Activated naive CD4-positive, alpha-beta T cell treated with anti-CD3 and anti-CD28 coated beads, Interleukin-2, amount 50 U/mL, for 72 hours (primary cell): ENCODE results near the gene IKZF3. TPM values are rescaled to one million over a fixed set of nuclear protein-coding genes. Genes with fewer than 3 reads are reported as not detected.
"Not testable (repeated sequence)": the region's sequence is repeated elsewhere in the genome, so short reads cannot be mapped to it uniquely, and the experiment has no call there.

Experiments
- ATAC-seq, 2 donors: fragments of 150-1000 bp; cut with Tn5 transposase; 2 replicates each; pipeline ENCODE4 v1.10.0; 2021; ENCODE audit warnings: mild to moderate bottlenecking in 2 of 2, moderate library complexity in 2 of 2
- DNase-seq, 2 donors: peaks; one replicate each; pipeline ENCODE4 v3.0.0; 2021 to 2022; ENCODE audit warnings: low spot score in 2 of 2
- H3K27ac Mint-ChIP-seq, 2 donors: one replicate each; pipeline ENCODE4 v1.8.0; 2022; ENCODE audit warnings: mild to moderate bottlenecking in 2 of 2, mixed read lengths in 2 of 2
- H3K36me3 Mint-ChIP-seq, 2 donors: one replicate each; pipeline ENCODE4 v1.8.0; 2022; ENCODE audit warnings: mixed read lengths in 2 of 2
- H3K9me3 Mint-ChIP-seq, 2 donors: one replicate each; pipeline ENCODE4 v1.8.0; 2022; ENCODE audit warnings: mixed read lengths in 2 of 2
- total RNA-seq, 2 donors: library from RNA; stranded (reverse); gene quantifications; one replicate each; pipeline ENCODE4 v1.2.3, GENCODE V29; 2022

Gene IKZF3
- total RNA-seq, 2 donors from 2014 or later = 37.6 to 60.8 TPM

GRCh38 chr17:39757931-39758873 lies 105.9 kb downstream of the IKZF3 start:
- H3K27ac Mint-ChIP-seq = peak overlapping the region; percentile 76 to 85
- H3K36me3 Mint-ChIP-seq = peaks cover 4 to 21% of the 10 kb centered on the region in 2 donors
- no peaks in the 10 kb centered on the region for H3K9me3 Mint-ChIP-seq
- peak; percentile 41 to 50 for ATAC-seq
- peak; percentile 48 to 82 for DNase-seq

DNA sequence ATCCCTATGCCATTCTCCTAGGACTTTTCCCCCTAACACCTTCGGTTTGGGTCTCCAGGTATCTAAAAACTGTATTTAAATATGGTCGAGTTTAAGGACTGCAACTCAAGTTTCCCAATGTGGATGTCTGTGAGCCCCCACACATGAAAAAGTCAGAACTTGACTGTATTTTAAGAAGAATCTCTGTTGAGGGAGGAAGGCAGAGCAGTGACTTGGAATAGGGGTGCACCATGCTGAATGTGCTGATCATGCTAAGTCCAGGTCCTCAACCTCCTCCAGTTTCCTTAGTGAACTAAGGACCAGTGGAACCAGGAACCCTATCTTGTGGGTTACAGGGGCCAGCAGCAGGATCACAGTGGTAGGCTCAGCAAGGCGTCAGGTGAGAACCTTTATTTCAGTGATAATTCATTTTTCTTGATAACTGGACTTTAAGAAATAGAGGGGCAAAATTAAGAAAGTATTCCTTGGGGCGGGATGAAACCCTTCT lies 106.9 kb downstream of the IKZF3 start:
- ATAC-seq (no peak), DNase-seq (no peak)
- peak overlapping the region; percentile 76 to 85 for H3K27ac Mint-ChIP-seq
- H3K9me3 Mint-ChIP-seq = no peaks in the 10 kb centered on the region
- H3K36me3 Mint-ChIP-seq = peaks cover 4 to 13% of the 10 kb centered on the region in 2 donors

GRCh38 chr17:39756380-39757079 lies 107.6 kb downstream of the IKZF3 start:
- Mint-ChIP-seq H3K9me3 (no peaks in the 10 kb centered on the region), H3K27ac (peak overlapping the region; percentile 85 to 91)
- no peak for DNase-seq

DNA sequence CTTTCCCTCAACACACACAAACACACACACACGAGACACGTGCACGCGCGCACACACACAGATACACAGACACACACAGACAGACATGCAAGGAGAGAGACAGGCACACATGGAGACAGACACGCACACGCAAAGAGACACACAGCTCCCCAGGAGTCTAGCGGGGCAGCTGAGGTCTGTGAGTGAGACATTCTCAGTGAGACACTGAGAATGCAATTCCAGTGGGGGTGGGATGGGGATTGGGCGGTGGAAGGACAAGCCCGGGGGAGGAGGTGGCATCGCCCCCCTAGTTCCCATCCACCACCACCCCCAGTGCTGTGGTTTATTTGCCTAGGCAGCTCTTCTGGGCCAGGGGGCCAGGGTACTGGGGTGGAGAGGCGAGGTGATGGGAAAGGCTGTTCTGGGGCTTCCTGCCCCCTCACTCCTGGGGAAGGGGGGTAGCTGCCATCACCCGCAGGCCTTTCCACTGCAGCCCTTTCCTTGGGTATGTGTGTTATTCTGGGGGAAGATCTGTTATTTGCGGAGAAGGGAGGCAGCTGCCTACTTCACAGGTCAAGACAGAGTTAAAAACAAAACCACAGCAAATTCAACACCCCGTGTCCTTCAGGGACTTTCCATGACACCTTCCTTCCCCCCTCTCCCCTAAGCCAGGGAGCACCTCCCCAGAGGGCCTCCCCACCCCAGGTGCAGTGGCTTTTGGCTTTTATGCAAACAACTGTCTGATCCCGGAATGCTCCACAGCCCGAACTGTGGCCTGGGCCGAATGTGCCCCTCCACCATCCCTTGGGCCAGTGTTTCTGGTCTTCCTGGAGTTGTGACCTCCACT lies 108.3 kb downstream of the IKZF3 start:
- ATAC-seq = peak in 1 of 2 donors; percentile 2
- Mint-ChIP-seq H3K27ac (peak overlapping the region; percentile 85 to 91), H3K36me3 (peaks cover 2 to 4% of the 10 kb centered on the region in 2 donors), H3K9me3 (no peaks in the 10 kb centered on the region)
- peak in 1 of 2 donors; percentile 65 for DNase-seq

More at GRCh38 chr17:39756380-39757079, 107.6 kb downstream of the IKZF3 start:
- H3K36me3 Mint-ChIP-seq = peaks cover 4 to 7% of the 10 kb centered on the region in 2 donors
- no peak for ATAC-seq

- peaks cover 0 to 4% of the 10 kb centered on the region in 2 donors for H3K36me3 Mint-ChIP-seq
- H3K9me3 Mint-ChIP-seq = no peaks in the 10 kb centered on the region
- ATAC-seq (no peak), DNase-seq (no peak)
- peak overlapping the region; percentile 23 to 85 for H3K27ac Mint-ChIP-seq
Observed at GRCh38 chr17:39754958-39755553, 109.1 kb downstream of the IKZF3 start.

GRCh38 chr17:39754161-39754957 lies 109.8 kb downstream of the IKZF3 start:
- H3K36me3 Mint-ChIP-seq = peaks cover 0 to 4% of the 10 kb centered on the region in 2 donors
- DNase-seq (peak; percentile 98 to 99), ATAC-seq (peak; percentile 80 to 86)
- H3K9me3 Mint-ChIP-seq = no peaks in the 10 kb centered on the region
- H3K27ac Mint-ChIP-seq = peak overlapping the region; percentile 23 to 85

DNA sequence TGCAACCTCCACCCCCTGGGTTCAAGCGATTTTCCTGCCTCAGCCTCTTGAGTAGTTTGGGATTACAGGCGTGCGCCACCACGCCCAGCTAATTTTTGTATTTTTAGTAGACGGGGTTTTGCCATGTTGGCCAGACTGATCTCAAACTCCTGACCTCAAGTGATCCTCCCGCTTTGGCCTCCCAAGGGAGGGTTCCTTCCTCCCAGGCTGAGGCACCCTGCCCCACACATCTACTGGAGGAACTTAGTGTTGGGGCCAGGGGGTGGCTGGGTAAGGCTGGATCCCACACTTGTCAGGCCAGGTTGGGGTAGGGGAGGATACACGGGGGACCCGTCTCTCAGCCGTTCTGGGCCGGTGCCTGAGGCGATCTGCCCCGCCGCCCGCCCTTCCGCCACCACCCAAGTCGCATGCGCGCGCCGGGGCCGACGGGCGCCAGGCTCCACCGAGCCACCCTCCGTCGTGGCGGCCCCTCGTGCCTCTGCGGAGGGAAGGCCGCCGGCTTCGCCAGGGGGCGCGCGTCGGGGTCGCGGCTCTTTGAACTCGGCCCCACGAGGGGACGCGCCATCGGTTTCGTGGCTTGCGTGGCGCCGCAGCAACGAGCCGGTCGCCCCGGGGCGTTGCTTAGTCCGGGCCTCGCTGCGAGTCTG lies 110.5 kb downstream of the IKZF3 start:
- Mint-ChIP-seq H3K9me3 (no peaks in the 10 kb centered on the region), H3K36me3 (peaks cover 0 to 4% of the 10 kb centered on the region in 2 donors), H3K27ac (peak overlapping the region; percentile 85 to 98)
- DNase-seq (peak in 1 of 2 donors; percentile 57), ATAC-seq (peak; percentile 15 to 22)

DNA sequence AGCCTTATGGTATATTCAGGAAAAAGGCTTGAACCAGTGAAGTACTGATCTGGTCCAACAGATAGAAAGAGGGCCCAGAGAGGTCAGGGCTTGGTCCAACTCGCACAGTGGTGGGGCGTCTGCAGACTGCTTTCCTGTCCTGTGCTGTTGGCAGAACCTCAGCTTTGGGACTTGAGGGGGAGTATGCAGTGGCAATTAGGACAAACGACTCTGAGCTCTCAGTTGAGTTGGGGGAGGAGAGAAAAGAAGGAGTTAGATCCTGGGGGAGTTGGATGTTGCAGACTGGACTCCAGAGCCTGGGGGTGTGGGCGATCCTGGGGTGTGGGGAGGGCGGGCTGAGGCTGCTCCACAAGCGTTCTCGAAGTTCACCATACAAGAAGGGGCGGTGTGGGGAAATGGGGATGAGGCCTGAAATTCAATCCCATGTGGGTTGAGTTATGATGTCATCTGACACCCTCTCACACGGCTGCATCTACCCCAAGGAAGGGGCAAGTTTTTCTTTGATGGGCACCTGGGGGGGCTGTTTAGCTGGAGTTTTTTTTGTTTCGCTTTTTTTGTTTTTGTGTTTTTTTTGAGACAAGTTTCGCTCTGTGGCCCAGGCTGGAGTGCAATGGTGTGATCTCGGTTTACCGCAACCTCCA lies 111.8 kb downstream of the IKZF3 start:
- peaks cover 0 to 4% of the 10 kb centered on the region in 2 donors for H3K36me3 Mint-ChIP-seq
- no peak for ATAC-seq
- H3K9me3 Mint-ChIP-seq = no peaks in the 10 kb centered on the region
- peak in 1 of 2 donors; percentile 9 for DNase-seq
- peak overlapping the region; percentile 75 to 85 for H3K27ac Mint-ChIP-seq

DNA sequence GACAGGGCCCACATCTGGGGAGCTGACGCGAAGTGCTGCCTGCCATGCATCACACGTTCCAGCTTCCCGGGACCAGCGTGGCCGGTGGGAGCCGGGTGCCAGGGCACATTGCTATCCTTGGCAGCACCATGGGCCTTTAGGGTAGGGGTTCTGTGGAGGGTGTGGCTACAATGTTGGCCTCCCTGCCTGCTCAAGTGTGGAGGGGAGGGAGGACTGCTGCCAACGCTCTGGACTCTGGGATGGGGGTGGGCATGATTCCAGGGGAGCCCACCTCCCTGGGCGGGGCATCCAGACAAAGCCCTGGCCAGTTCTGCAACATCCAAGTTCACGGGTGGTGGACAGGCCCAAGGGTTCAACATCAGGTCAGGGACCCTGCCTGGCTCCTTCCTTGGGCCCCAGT lies 112.5 kb downstream of the IKZF3 start:
- H3K9me3 Mint-ChIP-seq = no peaks in the 10 kb centered on the region
- DNase-seq = no peak
- H3K36me3 Mint-ChIP-seq = peaks cover 0 to 4% of the 10 kb centered on the region in 2 donors
- no peak for ATAC-seq
- H3K27ac Mint-ChIP-seq = no peak overlapping the region

GRCh38 chr17:39751016-39751543 lies 113.0 kb downstream of the IKZF3 start:
- Mint-ChIP-seq H3K9me3 (no peaks in the 10 kb centered on the region), H3K36me3 (peaks cover 0 to 4% of the 10 kb centered on the region in 2 donors), H3K27ac (peak overlapping the region in 1 of 2 donors; percentile 27)
- ATAC-seq (no peak), DNase-seq (no peak)

DNA sequence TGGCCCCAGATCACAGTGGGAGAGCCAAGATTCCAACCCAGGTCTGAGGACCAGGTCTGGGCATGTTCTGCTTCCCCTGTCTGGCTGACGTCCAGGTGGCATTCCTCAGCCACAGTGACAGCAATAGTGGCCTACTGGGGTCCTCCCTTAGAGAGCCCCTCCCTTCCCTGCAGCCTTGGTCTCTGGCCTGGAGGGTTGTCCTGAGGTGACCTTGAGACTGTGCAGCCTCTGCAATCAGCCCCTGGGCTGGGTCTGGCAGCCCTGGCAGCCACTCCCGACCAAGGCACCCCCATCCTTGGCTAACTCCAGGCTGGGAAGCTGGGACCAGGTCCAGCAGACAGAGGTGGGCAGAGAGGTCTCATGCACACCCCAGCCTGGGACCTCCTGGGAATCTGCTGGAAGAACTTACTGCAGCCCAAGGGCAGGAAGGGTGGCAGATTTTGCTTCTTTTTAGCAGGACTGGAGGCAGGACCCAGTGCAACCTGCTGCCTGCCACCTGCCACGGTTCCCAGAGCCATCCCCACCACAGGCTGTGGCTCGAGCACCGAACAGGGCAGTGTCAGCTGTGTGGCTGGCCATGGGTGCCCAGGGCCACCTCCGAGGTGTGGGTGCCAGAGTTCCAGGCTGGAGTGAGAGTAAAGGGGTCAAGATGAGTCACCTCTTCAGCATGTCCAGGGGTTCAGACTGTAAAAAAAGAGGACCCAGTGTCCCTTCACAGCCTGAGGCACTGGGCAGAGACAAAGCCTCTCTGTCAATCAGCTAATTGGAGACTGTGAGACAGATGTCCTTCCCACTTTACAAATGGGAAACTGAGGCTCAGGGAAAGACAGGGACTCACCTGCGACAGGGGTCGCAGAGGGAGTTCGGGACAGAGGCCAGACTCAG lies 113.7 kb downstream of the IKZF3 start:
- ATAC-seq (no peak), DNase-seq (no peak)
- H3K27ac Mint-ChIP-seq = peak overlapping the region in 1 of 2 donors; percentile 27

DNA sequence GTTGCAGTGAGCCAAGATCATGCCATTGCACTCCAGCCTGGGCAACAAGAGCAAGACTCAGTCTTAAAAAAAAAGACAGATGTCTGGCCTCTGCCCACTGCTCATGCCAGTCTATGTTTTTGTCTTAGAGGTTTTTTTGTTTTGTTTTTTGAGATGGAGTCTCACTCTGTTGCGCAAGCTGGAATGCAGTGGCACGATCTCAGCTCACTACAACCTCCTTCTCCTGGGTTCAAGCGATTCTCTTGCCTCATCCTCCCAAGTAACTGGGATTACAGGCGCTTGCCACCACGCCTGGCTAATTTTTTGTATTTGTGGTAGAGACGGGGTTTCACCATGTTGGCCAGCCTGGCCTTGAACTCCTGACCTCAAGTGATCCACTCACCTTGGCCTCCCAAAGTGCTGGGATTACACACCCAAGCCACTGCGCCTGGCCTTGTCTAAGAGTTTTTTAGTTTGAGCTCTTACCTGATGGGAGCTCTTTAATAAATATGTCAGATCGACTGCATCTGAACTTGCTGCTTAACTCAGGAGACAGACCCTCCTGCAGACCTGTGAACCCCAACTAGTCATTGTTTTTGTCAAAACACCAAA lies 115.6 kb downstream of the IKZF3 start:
- not testable (repeated sequence) for H3K36me3 Mint-ChIP-seq, H3K27ac Mint-ChIP-seq, ATAC-seq, DNase-seq, H3K9me3 Mint-ChIP-seq

More for the DNA sequence above, 113.7 kb downstream of the IKZF3 start:
- H3K9me3 Mint-ChIP-seq = no peaks in the 10 kb centered on the region
- H3K36me3 Mint-ChIP-seq = peaks cover 0 to 4% of the 10 kb centered on the region in 2 donors

DNA sequence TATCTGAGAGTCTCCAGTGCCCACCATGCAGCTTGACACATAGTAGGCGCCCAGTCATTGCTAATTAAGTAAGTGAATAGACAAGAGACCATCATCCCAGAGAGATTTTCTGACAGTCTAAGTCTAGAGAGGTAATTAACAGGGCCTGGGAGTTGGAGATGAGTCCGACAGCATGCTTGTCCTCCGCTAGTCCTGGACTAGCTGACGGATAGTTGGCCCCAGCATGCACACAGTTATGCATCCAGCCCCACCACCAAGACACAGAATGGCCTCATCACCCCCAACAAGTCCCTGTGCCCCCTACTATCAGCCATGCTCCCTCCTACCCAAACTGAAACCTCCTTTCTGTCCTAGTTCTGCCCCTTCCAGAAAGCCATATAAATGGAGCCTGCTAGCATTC lies 116.4 kb downstream of the IKZF3 start:
- DNase-seq = no peak
- ATAC-seq = no peak
- Mint-ChIP-seq H3K9me3 (no peaks in the 10 kb centered on the region), H3K27ac (no peak overlapping the region), H3K36me3 (no peaks in the 10 kb centered on the region)
